NCI-H1105 (cell line): ENCODE data around the gene DNAAF5.
"Not testable (repeated sequence)": the region's sequence is repeated elsewhere in the genome, so short reads cannot be mapped to it uniquely, and the experiment has no call there.

ENCODE experiments used
- DNase-seq: peaks from one replicate; lab custom pipeline; 2025; lab: John Stamatoyannopoulos, UW

DNAAF5 gene

GRCh38 chr7:730501-731439 lies 4.3 kb downstream of the DNAAF5 start:
- no peak for DNase-seq

GRCh38 chr7:731440-732085 lies 5.1 kb downstream of the DNAAF5 start:
- no peak for DNase-seq

GRCh38 chr7:732094-732541 lies 5.6 kb downstream of the DNAAF5 start:
- DNase-seq, result no peak

- DNase-seq, result no peak
Observed at GRCh38 chr7:732556-732955, 6.1 kb downstream of the DNAAF5 start.

GRCh38 chr7:734214-734613 lies 7.7 kb downstream of the DNAAF5 start:
- no peak for DNase-seq

GRCh38 chr7:734808-735207 lies 8.3 kb downstream of the DNAAF5 start:
- no peak for DNase-seq

GRCh38 chr7:738241-738640 lies 11.7 kb downstream of the DNAAF5 start:
- no peak for DNase-seq

GRCh38 chr7:738723-739454 lies 12.4 kb downstream of the DNAAF5 start:
- DNase-seq, result no peak

- DNase-seq, result no peak
Observed at GRCh38 chr7:739455-739982, 13.0 kb downstream of the DNAAF5 start.

- DNase-seq, result no peak
Observed at GRCh38 chr7:739983-740942, 13.8 kb downstream of the DNAAF5 start.

GRCh38 chr7:741191-741671 lies 14.7 kb downstream of the DNAAF5 start:
- no peak for DNase-seq

- no peak for DNase-seq
Observed at GRCh38 chr7:741850-742249, 15.4 kb downstream of the DNAAF5 start.

GRCh38 chr7:742791-743190 lies 16.3 kb downstream of the DNAAF5 start:
- no peak for DNase-seq

- not testable (repeated sequence) for DNase-seq
Observed at GRCh38 chr7:743341-744127, 17.0 kb downstream of the DNAAF5 start.

GRCh38 chr7:744128-744520 lies 17.6 kb downstream of the DNAAF5 start:
- DNase-seq, result not testable (repeated sequence)

- DNase-seq, result no peak
Observed at GRCh38 chr7:744854-745430, 18.4 kb downstream of the DNAAF5 start.

- DNase-seq, result no peak
Observed at GRCh38 chr7:745431-746154, 19.1 kb downstream of the DNAAF5 start.

- no peak for DNase-seq
Observed at GRCh38 chr7:746155-747061, 19.9 kb downstream of the DNAAF5 start.
